ENCODE data around the gene PBX1.

Gene PBX1

GRCh38 chr1:164785841-164786534 lies 227.0 kb downstream of the PBX1 start:
- H2AFZ ChIP-seq (ENCODE audit: low read length): no peak overlapping the region
- H3K4ac ChIP-seq (ENCODE audit: low read length): no peak overlapping the region
- H3K23ac ChIP-seq (ENCODE audit: low read depth, low read length, poor library complexity): no peak overlapping the region
- H3K9me3 ChIP-seq (replicated peaks in 1 of 2; ENCODE audit: control insufficient read depth in 2 of 2, insufficient read depth in 1 of 2, low read depth in 1 of 2, low read length in 2 of 2): peaks cover 0 to 4% of the 10 kb centered on the region in 2 donors
- H2AK5ac ChIP-seq (ENCODE audit: low read depth, low read length): no peak overlapping the region
- H3K27me3 ChIP-seq (ENCODE audit: control insufficient read depth in 3 of 3, insufficient read depth in 3 of 3, low read depth in 1 of 3, low read length in 3 of 3): no peaks in the 10 kb centered on the region
- H3K27ac ChIP-seq (replicated peaks; ENCODE audit: low read length): no peak overlapping the region
- peaks cover 19 to 20% of the 10 kb centered on the region in 2 donors for H3K4me1 ChIP-seq (ENCODE audit: control insufficient read depth in 2 of 2, insufficient read depth in 1 of 2, low read depth in 1 of 2, low read length in 2 of 2)
- H4K91ac ChIP-seq (ENCODE audit: low read depth, low read length, poor library complexity): no peak overlapping the region
- no peak overlapping the region for H2BK5ac ChIP-seq (ENCODE audit: low read length)
- no peak overlapping the region for H3K4me3 ChIP-seq (ENCODE audit: low read length in 2 of 2)
- peaks cover 0 to 7% of the 10 kb centered on the region in 2 donors for H3K36me3 ChIP-seq (replicated peaks in 1 of 2; ENCODE audit: control insufficient read depth in 2 of 2, insufficient read depth in 2 of 2, low read length in 2 of 2)
- H3K9ac ChIP-seq (ENCODE audit: low read depth, low read length, poor library complexity): no peak overlapping the region
- H2BK15ac ChIP-seq (ENCODE audit: low read length): no peak overlapping the region
- H3K4me2 ChIP-seq (ENCODE audit: insufficient read depth, low read length, poor library complexity, severe bottlenecking): no peak overlapping the region
- H3K18ac ChIP-seq (ENCODE audit: low read length): no peak overlapping the region
- H2BK120ac ChIP-seq (ENCODE audit: low read depth, low read length): no peak overlapping the region
- peaks cover 2% of the 10 kb centered on the region for H3K79me1 ChIP-seq (ENCODE audit: low read depth, low read length)
- DNase-seq (ENCODE audit: low spot score): no peak
- no peak overlapping the region for H2BK12ac ChIP-seq (ENCODE audit: low read length)
- no peak overlapping the region for H3K14ac ChIP-seq (ENCODE audit: low read length)
- no CpG with 5 or more reads among the region's 6 CpGs for WGBS, 2 donors (ENCODE audit: extremely low coverage in 2 of 2, insufficient read length in 2 of 2, insufficient replicate concordance in 1 of 2)
- H4K8ac ChIP-seq (ENCODE audit: low read depth, low read length): no peak overlapping the region

GRCh38 chr1:164786980-164787833 lies 228.2 kb downstream of the PBX1 start:
- Histone ChIP-seq H3K14ac (ENCODE audit: low read length) (no peak overlapping the region), H3K9ac (ENCODE audit: low read depth, low read length, poor library complexity) (no peak overlapping the region), H3K27ac (replicated peaks; ENCODE audit: low read length) (no peak overlapping the region), H3K4ac (ENCODE audit: low read length) (no peak overlapping the region), H2AFZ (ENCODE audit: low read length) (peak overlapping the region; percentile 35), H2AK5ac (ENCODE audit: low read depth, low read length) (no peak overlapping the region), H3K79me1 (ENCODE audit: low read depth, low read length) (peaks cover 2% of the 10 kb centered on the region), H3K9me3 (replicated peaks in 1 of 2; ENCODE audit: control insufficient read depth in 2 of 2, insufficient read depth in 1 of 2, low read depth in 1 of 2, low read length in 2 of 2) (peaks cover 0 to 1% of the 10 kb centered on the region in 2 donors), H3K36me3 (replicated peaks in 1 of 2; ENCODE audit: control insufficient read depth in 2 of 2, insufficient read depth in 2 of 2, low read length in 2 of 2) (peaks cover 0 to 7% of the 10 kb centered on the region in 2 donors), H4K91ac (ENCODE audit: low read depth, low read length, poor library complexity) (no peak overlapping the region), H3K27me3 (ENCODE audit: control insufficient read depth in 3 of 3, insufficient read depth in 3 of 3, low read depth in 1 of 3, low read length in 3 of 3) (no peaks in the 10 kb centered on the region), H3K4me3 (ENCODE audit: low read length in 2 of 2) (no peak overlapping the region), H3K4me1 (ENCODE audit: control insufficient read depth in 2 of 2, insufficient read depth in 1 of 2, low read depth in 1 of 2, low read length in 2 of 2) (peaks cover 18 to 20% of the 10 kb centered on the region in 2 donors), H3K4me2 (ENCODE audit: insufficient read depth, low read length, poor library complexity, severe bottlenecking) (no peak overlapping the region), H2BK120ac (ENCODE audit: low read depth, low read length) (no peak overlapping the region), H3K18ac (ENCODE audit: low read length) (no peak overlapping the region), H2BK12ac (ENCODE audit: low read length) (no peak overlapping the region), H4K8ac (ENCODE audit: low read depth, low read length) (no peak overlapping the region), H3K23ac (ENCODE audit: low read depth, low read length, poor library complexity) (no peak overlapping the region), H2BK15ac (ENCODE audit: low read length) (no peak overlapping the region), H2BK5ac (ENCODE audit: low read length) (no peak overlapping the region)
- peak; percentile 82 for DNase-seq (ENCODE audit: low spot score)
- no CpG with 5 or more reads among the region's 10 CpGs for WGBS, 2 donors (ENCODE audit: extremely low coverage in 2 of 2, insufficient read length in 2 of 2, insufficient replicate concordance in 1 of 2)

DNA sequence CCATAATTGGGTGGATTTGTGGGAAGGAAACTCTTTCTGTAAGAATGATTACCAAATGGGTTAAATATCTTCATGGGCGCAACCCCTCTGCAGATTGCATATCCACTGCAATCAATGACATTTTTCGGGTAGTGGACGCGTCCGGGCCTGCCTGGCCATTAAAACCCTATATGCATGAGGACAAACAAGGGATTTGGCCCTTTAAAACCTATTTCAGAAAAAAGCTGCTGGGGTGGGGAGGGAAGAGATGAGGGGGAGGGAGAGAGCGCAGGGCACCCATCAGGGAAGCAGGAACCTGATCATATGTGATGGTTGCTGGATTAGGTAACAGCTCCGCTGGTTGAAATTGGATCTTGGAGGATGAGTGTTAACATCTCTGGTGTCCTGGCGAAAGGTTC lies 228.8 kb downstream of the PBX1 start:
- Histone ChIP-seq H3K79me1 (ENCODE audit: low read depth, low read length) (peaks cover 2% of the 10 kb centered on the region), H2BK15ac (ENCODE audit: low read length) (no peak overlapping the region), H3K4me1 (ENCODE audit: control insufficient read depth in 2 of 2, insufficient read depth in 1 of 2, low read depth in 1 of 2, low read length in 2 of 2) (peaks cover 18 to 20% of the 10 kb centered on the region in 2 donors), H4K91ac (ENCODE audit: low read depth, low read length, poor library complexity) (no peak overlapping the region), H3K23ac (ENCODE audit: low read depth, low read length, poor library complexity) (no peak overlapping the region), H3K36me3 (replicated peaks in 1 of 2; ENCODE audit: control insufficient read depth in 2 of 2, insufficient read depth in 2 of 2, low read length in 2 of 2) (peaks cover 0 to 8% of the 10 kb centered on the region in 2 donors), H2AK5ac (ENCODE audit: low read depth, low read length) (no peak overlapping the region), H3K4me3 (ENCODE audit: low read length in 2 of 2) (no peak overlapping the region), H4K8ac (ENCODE audit: low read depth, low read length) (no peak overlapping the region), H3K4ac (ENCODE audit: low read length) (no peak overlapping the region), H2AFZ (ENCODE audit: low read length) (no peak overlapping the region), H3K9ac (ENCODE audit: low read depth, low read length, poor library complexity) (no peak overlapping the region), H3K18ac (ENCODE audit: low read length) (no peak overlapping the region), H2BK120ac (ENCODE audit: low read depth, low read length) (no peak overlapping the region), H3K9me3 (replicated peaks in 1 of 2; ENCODE audit: control insufficient read depth in 2 of 2, insufficient read depth in 1 of 2, low read depth in 1 of 2, low read length in 2 of 2) (no peaks in the 10 kb centered on the region), H3K27me3 (ENCODE audit: control insufficient read depth in 3 of 3, insufficient read depth in 3 of 3, low read depth in 1 of 3, low read length in 3 of 3) (no peaks in the 10 kb centered on the region), H2BK12ac (ENCODE audit: low read length) (no peak overlapping the region), H2BK5ac (ENCODE audit: low read length) (no peak overlapping the region), H3K14ac (ENCODE audit: low read length) (no peak overlapping the region), H3K27ac (replicated peaks; ENCODE audit: low read length) (no peak overlapping the region), H3K4me2 (ENCODE audit: insufficient read depth, low read length, poor library complexity, severe bottlenecking) (no peak overlapping the region)
- no peak for DNase-seq (ENCODE audit: low spot score)
- WGBS, 2 donors (ENCODE audit: extremely low coverage in 2 of 2, insufficient read length in 2 of 2, insufficient replicate concordance in 1 of 2): no CpG with 5 or more reads among the region's 8 CpGs

DNA sequence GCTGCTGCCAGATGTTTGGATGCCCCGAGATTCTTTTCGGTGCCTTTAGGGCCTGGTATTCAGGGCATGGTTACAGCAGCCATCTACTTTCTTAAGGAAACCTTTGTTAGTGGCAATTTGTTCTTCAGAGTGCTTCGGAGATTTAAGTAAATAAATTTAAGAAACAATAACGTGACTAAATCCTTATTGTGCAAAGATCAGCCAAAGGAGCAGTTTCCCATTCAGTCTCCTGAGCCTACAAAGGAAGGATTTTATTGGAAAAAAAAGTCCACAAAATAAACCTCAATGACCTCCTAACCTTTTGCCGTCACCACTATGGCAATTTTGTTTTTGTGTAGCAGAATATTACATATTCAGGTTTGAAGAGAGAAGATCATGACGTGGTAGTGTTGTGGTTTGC lies 231.1 kb downstream of the PBX1 start:
- H2BK5ac ChIP-seq (ENCODE audit: low read length): no peak overlapping the region
- H4K8ac ChIP-seq (ENCODE audit: low read depth, low read length): no peak overlapping the region
- peaks cover 18 to 21% of the 10 kb centered on the region in 2 donors for H3K4me1 ChIP-seq (ENCODE audit: control insufficient read depth in 2 of 2, insufficient read depth in 1 of 2, low read depth in 1 of 2, low read length in 2 of 2)
- no peak overlapping the region for H2AFZ ChIP-seq (ENCODE audit: low read length)
- no peak overlapping the region for H2BK120ac ChIP-seq (ENCODE audit: low read depth, low read length)
- H2AK5ac ChIP-seq (ENCODE audit: low read depth, low read length): no peak overlapping the region
- no peak overlapping the region for H3K9ac ChIP-seq (ENCODE audit: low read depth, low read length, poor library complexity)
- no peak overlapping the region for H3K23ac ChIP-seq (ENCODE audit: low read depth, low read length, poor library complexity)
- H2BK15ac ChIP-seq (ENCODE audit: low read length): no peak overlapping the region
- H3K36me3 ChIP-seq (replicated peaks in 1 of 2; ENCODE audit: control insufficient read depth in 2 of 2, insufficient read depth in 2 of 2, low read length in 2 of 2): peaks cover 2 to 21% of the 10 kb centered on the region in 2 donors
- no peaks in the 10 kb centered on the region for H3K9me3 ChIP-seq (replicated peaks in 1 of 2; ENCODE audit: control insufficient read depth in 2 of 2, insufficient read depth in 1 of 2, low read depth in 1 of 2, low read length in 2 of 2)
- no peak for DNase-seq (ENCODE audit: low spot score)
- no peak overlapping the region for H3K4me2 ChIP-seq (ENCODE audit: insufficient read depth, low read length, poor library complexity, severe bottlenecking)
- no peak overlapping the region for H3K14ac ChIP-seq (ENCODE audit: low read length)
- no peak overlapping the region for H3K4me3 ChIP-seq (ENCODE audit: low read length in 2 of 2)
- no peak overlapping the region for H4K91ac ChIP-seq (ENCODE audit: low read depth, low read length, poor library complexity)
- H3K4ac ChIP-seq (ENCODE audit: low read length): no peak overlapping the region
- peaks cover 2% of the 10 kb centered on the region for H3K79me1 ChIP-seq (ENCODE audit: low read depth, low read length)
- H2BK12ac ChIP-seq (ENCODE audit: low read length): no peak overlapping the region
- WGBS, 2 donors (ENCODE audit: extremely low coverage in 2 of 2, insufficient read length in 2 of 2, insufficient replicate concordance in 1 of 2): no CpG with 5 or more reads among the region's 6 CpGs
- H3K27me3 ChIP-seq (ENCODE audit: control insufficient read depth in 3 of 3, insufficient read depth in 3 of 3, low read depth in 1 of 3, low read length in 3 of 3): no peaks in the 10 kb centered on the region
- no peak overlapping the region for H3K18ac ChIP-seq (ENCODE audit: low read length)
- no peak overlapping the region for H3K27ac ChIP-seq (replicated peaks; ENCODE audit: low read length)
